Astrocyte (in vitro differentiated cells and primary cell): ENCODE measurements around the gene KCNMA1. TPM values are rescaled to one million over a fixed set of nuclear protein-coding genes. Genes with fewer than 3 reads are reported as not detected.

Experiments
- DNase-seq: peaks from one replicate; pipeline ENCODE4 v3.0.0-alpha.2; 2010; ENCODE audit warnings: low read depth
- FAIRE-seq: peaks from 2 replicates; lab custom pipeline; 2011; peaks lifted over from hg19 to GRCh38; lab: Jason Lieb, UNC
- H2AFZ ChIP-seq: 2 replicates; pipeline ENCODE4 v1.6.0; 2012; ENCODE audit warnings: low read depth, low read length, inconsistent platforms
- H3K27ac ChIP-seq: 2 replicates; pipeline ENCODE4 v1.5.1; 2011; ENCODE audit warnings: low read depth, low read length, inconsistent platforms
- H3K27me3 ChIP-seq: 2 replicates; pipeline ENCODE4 v1.6.0; 2011; ENCODE audit warnings: low read length, inconsistent platforms; ENCODE audit not compliant: insufficient read depth
- H3K36me3 ChIP-seq: 2 replicates; pipeline ENCODE4 v1.5.1; 2011; ENCODE audit warnings: low read length, inconsistent platforms; ENCODE audit not compliant: insufficient read depth
- H3K4me1 ChIP-seq: 2 replicates; pipeline ENCODE4 v1.5.1; 2011; ENCODE audit warnings: low read length, inconsistent platforms; ENCODE audit not compliant: insufficient read depth
- H3K4me2 ChIP-seq: 2 replicates; pipeline ENCODE4 v1.6.0; 2012; ENCODE audit warnings: low read length, inconsistent platforms
- H3K4me3 ChIP-seq: 2 replicates; pipeline ENCODE4 v1.5.1; 2011; ENCODE audit warnings: low read depth, mild to moderate bottlenecking, low read length, inconsistent platforms; ENCODE audit not compliant: insufficient read depth
- H3K79me2 ChIP-seq: 2 replicates; pipeline ENCODE4 v1.6.0; 2012; ENCODE audit warnings: mild to moderate bottlenecking, low read length, inconsistent platforms; ENCODE audit not compliant: insufficient read depth
- H3K9ac ChIP-seq: 2 replicates; pipeline ENCODE4 v1.6.0; 2012; ENCODE audit warnings: mild to moderate bottlenecking, low read length, inconsistent platforms
- H3K9me3 ChIP-seq: 2 replicates; pipeline ENCODE4 v1.5.1; 2012; ENCODE audit warnings: low read depth, mild to moderate bottlenecking, low read length, inconsistent platforms; ENCODE audit not compliant: insufficient read depth
- H4K20me1 ChIP-seq: 2 replicates; pipeline ENCODE4 v1.6.0; 2012; ENCODE audit warnings: low read length, inconsistent platforms; ENCODE audit not compliant: insufficient read depth
- H3K27ac Mint-ChIP-seq: one replicate; pipeline ENCODE4 v1.8.0; 2021; ENCODE audit warnings: mild to moderate bottlenecking, mixed read lengths; ENCODE audit not compliant: unreplicated experiment
- H3K27me3 Mint-ChIP-seq: one replicate; pipeline ENCODE4 v1.8.0; 2021; ENCODE audit warnings: low read depth, mixed read lengths; ENCODE audit not compliant: unreplicated experiment
- H3K36me3 Mint-ChIP-seq: one replicate; pipeline ENCODE4 v1.8.0; 2021; ENCODE audit warnings: low read depth, mixed read lengths; ENCODE audit not compliant: unreplicated experiment
- H3K4me1 Mint-ChIP-seq: one replicate; pipeline ENCODE4 v1.8.0; 2021; ENCODE audit warnings: low read depth, mixed read lengths; ENCODE audit not compliant: unreplicated experiment
- H3K4me3 Mint-ChIP-seq: one replicate; pipeline ENCODE4 v1.8.0; 2021; ENCODE audit warnings: mild to moderate bottlenecking, moderate library complexity, mixed read lengths; ENCODE audit not compliant: unreplicated experiment
- H3K9me3 Mint-ChIP-seq: one replicate; pipeline ENCODE4 v1.8.0; 2021; ENCODE audit warnings: mild to moderate bottlenecking, mixed read lengths; ENCODE audit not compliant: unreplicated experiment
- EZH2 ChIP-seq: IDR thresholded peaks from 2 replicates; pipeline ENCODE4 v1.6.1; 2012; ENCODE audit warnings: mild to moderate bottlenecking, low read length, inconsistent platforms; ENCODE audit not compliant: insufficient read depth
- total RNA-seq: library from RNA; stranded (reverse); gene quantifications from 2 replicates; pipeline ENCODE4 v1.2.1, GENCODE V29; 2021
- TF ChIP-seq, protein P1 (sequence below): IDR thresholded peaks from 2 replicates; pipeline ENCODE4 v1.5.1; 2011; ENCODE audit warnings: low read depth, mild to moderate bottlenecking, inconsistent platforms, low read length, moderate library complexity; ENCODE audit not compliant: insufficient read depth

Gene KCNMA1
- total RNA-seq, 1 donor from 2014 or later, result 45.8 TPM

DNA sequence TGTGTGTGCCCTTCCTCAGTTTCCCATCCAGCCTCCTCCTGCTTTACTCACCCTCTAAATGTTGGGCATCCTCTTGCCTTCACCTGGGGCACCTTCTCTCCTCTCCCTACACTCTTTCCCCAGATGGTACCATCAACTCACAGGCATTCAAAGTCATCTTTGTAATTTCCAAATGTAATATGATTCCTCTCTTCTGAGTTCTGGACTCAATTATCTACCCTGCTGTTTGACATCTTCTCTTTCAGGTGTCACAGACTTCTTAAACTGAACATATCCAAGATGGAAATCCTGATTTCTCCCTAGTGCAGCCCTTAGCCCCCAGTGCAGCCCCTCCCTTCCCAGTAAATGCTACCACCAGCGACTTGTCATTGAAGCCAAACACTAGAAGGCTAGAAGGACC, 422.8 kb downstream of the KCNMA1 start:
- FAIRE-seq, result no peak
- H2AFZ ChIP-seq, result no peak overlapping the region

DNA sequence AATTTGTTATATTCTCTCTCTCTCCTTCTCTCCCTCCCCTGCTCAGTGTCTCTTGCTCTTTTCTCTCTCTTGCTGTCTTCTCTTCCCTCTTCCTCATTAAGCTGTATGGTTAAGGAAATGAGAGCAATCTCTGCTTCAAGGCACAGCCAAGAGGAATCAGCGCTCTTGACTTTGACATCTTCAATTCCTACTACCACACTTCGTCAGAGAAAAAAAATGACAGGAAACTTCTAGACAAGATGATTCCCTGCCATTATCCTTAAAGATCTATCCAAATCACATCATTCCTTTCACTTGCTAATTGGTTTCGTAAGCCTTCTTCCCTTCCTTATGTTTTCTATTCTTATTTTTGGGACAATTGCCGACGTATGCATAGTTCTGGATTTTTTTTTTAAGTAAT, 425.0 kb downstream of the KCNMA1 start:
- Histone ChIP-seq H3K4me1 (no peaks in the 10 kb centered on the region), H3K79me2 (no peaks in the 10 kb centered on the region), H3K9ac (no peak overlapping the region), H4K20me1 (no peaks in the 10 kb centered on the region), H3K36me3 (no peaks in the 10 kb centered on the region), H2AFZ (no peak overlapping the region), H3K4me2 (no peak overlapping the region), H3K9me3 (no peaks in the 10 kb centered on the region), H3K27me3 (no peaks in the 10 kb centered on the region), H3K27ac (no peak overlapping the region), H3K4me3 (no peak overlapping the region)
- Mint-ChIP-seq H3K36me3 (no peaks in the 10 kb centered on the region), H3K4me3 (no peak overlapping the region), H3K9me3 (no peaks in the 10 kb centered on the region), H3K4me1 (peaks cover 7% of the 10 kb centered on the region), H3K27me3 (no peaks in the 10 kb centered on the region), H3K27ac (no peak overlapping the region)
- no peak for TF ChIP-seq EZH2
- TF ChIP-seq, protein P1, sequence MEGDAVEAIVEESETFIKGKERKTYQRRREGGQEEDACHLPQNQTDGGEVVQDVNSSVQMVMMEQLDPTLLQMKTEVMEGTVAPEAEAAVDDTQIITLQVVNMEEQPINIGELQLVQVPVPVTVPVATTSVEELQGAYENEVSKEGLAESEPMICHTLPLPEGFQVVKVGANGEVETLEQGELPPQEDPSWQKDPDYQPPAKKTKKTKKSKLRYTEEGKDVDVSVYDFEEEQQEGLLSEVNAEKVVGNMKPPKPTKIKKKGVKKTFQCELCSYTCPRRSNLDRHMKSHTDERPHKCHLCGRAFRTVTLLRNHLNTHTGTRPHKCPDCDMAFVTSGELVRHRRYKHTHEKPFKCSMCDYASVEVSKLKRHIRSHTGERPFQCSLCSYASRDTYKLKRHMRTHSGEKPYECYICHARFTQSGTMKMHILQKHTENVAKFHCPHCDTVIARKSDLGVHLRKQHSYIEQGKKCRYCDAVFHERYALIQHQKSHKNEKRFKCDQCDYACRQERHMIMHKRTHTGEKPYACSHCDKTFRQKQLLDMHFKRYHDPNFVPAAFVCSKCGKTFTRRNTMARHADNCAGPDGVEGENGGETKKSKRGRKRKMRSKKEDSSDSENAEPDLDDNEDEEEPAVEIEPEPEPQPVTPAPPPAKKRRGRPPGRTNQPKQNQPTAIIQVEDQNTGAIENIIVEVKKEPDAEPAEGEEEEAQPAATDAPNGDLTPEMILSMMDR, result no peak
- DNase-seq (no peak), FAIRE-seq (no peak)

More for the DNA sequence above, 422.8 kb downstream of the KCNMA1 start:
- Histone ChIP-seq H4K20me1 (no peaks in the 10 kb centered on the region), H3K4me1 (no peaks in the 10 kb centered on the region), H3K36me3 (no peaks in the 10 kb centered on the region), H3K27ac (no peak overlapping the region), H3K9me3 (no peaks in the 10 kb centered on the region), H3K27me3 (no peaks in the 10 kb centered on the region), H3K9ac (no peak overlapping the region), H3K4me2 (no peak overlapping the region), H3K4me3 (no peak overlapping the region), H3K79me2 (no peaks in the 10 kb centered on the region)
- Mint-ChIP-seq H3K27ac (no peak overlapping the region), H3K36me3 (peaks cover 3% of the 10 kb centered on the region), H3K4me1 (peaks cover 5% of the 10 kb centered on the region), H3K4me3 (no peak overlapping the region), H3K27me3 (no peaks in the 10 kb centered on the region), H3K9me3 (no peaks in the 10 kb centered on the region)
- DNase-seq, result no peak
- TF ChIP-seq, protein P1, result no peak
- TF ChIP-seq EZH2, result no peak

DNA sequence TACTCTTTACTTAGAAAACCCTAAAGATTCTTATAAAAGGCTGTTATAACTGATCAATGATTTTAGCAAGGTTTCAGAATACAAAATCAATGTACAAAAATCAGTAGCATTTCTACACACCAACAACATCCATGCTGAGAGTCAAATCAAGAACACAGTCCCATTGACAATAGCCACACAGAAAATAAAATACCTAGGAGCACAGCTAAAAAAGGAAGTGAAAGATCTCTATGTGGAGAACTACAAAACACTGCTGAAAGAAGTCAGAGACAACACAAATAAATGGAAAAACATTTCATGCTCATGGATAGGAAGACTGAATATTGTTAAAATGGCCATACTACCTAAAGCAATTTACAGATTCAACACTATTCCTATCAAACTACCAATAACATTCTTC, 427.0 kb downstream of the KCNMA1 start:
- Histone ChIP-seq H3K9me3 (no peaks in the 10 kb centered on the region), H4K20me1 (no peaks in the 10 kb centered on the region), H2AFZ (no peak overlapping the region), H3K79me2 (no peaks in the 10 kb centered on the region), H3K27me3 (no peaks in the 10 kb centered on the region), H3K4me1 (no peaks in the 10 kb centered on the region), H3K9ac (no peak overlapping the region), H3K36me3 (no peaks in the 10 kb centered on the region), H3K4me2 (no peak overlapping the region), H3K27ac (no peak overlapping the region), H3K4me3 (no peak overlapping the region)
- DNase-seq, result no peak
- H3K9me3 Mint-ChIP-seq, result no peaks in the 10 kb centered on the region
- H3K27me3 Mint-ChIP-seq, result no peaks in the 10 kb centered on the region
- TF ChIP-seq, protein P1, result no peak
- TF ChIP-seq EZH2, result no peak
- no peak overlapping the region for H3K4me3 Mint-ChIP-seq
- H3K4me1 Mint-ChIP-seq, result peaks cover 4% of the 10 kb centered on the region
- no peak overlapping the region for H3K27ac Mint-ChIP-seq
- peak; percentile 23 for FAIRE-seq
- H3K36me3 Mint-ChIP-seq, result no peaks in the 10 kb centered on the region
